BLaER1 treated with 17β-estradiol and CSF1 and Interleukin-3, amounts not matched to agents 10 nM and 100 nM (cell line): Measurements from ENCODE around the gene METAP1D.

Source experiments
- H3K27ac ChIP-seq, 11 experiments: shearing (Covaris generic); formaldehyde crosslinking; 2 replicates each; pipeline ENCODE4 v1.8.1; 2022
- H3K27me3 ChIP-seq, 11 experiments: shearing (Covaris generic); formaldehyde crosslinking; 2 replicates each; pipeline ENCODE4 v1.8.1; 2022
- H3K36me3 ChIP-seq, 11 experiments: shearing (Covaris generic); formaldehyde crosslinking; 2 replicates each; pipeline ENCODE4 v1.8.1; 2022
- H3K4me1 ChIP-seq, 10 experiments: shearing (Covaris generic); formaldehyde crosslinking; 2 replicates each; pipeline ENCODE4 v1.8.1; 2022
- H3K4me2 ChIP-seq, 11 experiments: shearing (Covaris generic); formaldehyde crosslinking; 2 replicates each; pipeline ENCODE4 v1.8.1; 2022
- H3K4me3 ChIP-seq, 10 experiments: shearing (Covaris generic); formaldehyde crosslinking; 2 replicates each; pipeline ENCODE4 v1.8.1; 2022
- H3K9ac ChIP-seq, 11 experiments: shearing (Covaris generic); formaldehyde crosslinking; 2 replicates each; pipeline ENCODE4 v1.8.1; 2022
- H3K9me3 ChIP-seq, 11 experiments: shearing (Covaris generic); formaldehyde crosslinking; replicated peaks in 1 of 11; 2 replicates each; pipeline ENCODE4 v1.8.1; 2022
- H4K20me1 ChIP-seq, 11 experiments: shearing (Covaris generic); formaldehyde crosslinking; 2 replicates each; pipeline ENCODE4 v1.8.1; 2022
- Cebpa-rat ChIP-seq, 11 experiments: shearing (Covaris generic); IDR thresholded peaks; 2 replicates each; pipeline ENCODE4 v1.8.1; 2022

METAP1D gene

GRCh38 chr2:172009823-172010222 lies 10.1 kb downstream of the METAP1D start:
- Histone ChIP-seq H3K36me3 (peaks cover 0 to 4% (median 0%) of the 10 kb centered on the region in 11 experiments; a peak in 2 of 22 replicates), H3K27me3 (no peaks in the 10 kb centered on the region), H4K20me1 (no peaks in the 10 kb centered on the region), H3K27ac (peak overlapping the region in 6 of 11 experiments; percentile 78 to 91 (median 88); a peak in 10 of 22 replicates), H3K9ac (no peak overlapping the region), H3K9me3 (peaks cover 0 to 23% (median 4%) of the 10 kb centered on the region in 11 experiments; a peak in 6 of 22 replicates), H3K4me2 (peak overlapping the region in 6 of 11 experiments; percentile 13 to 92 (median 83); a peak in 6 of 22 replicates), H3K4me1 (peaks cover 40 to 60% (median 46%) of the 10 kb centered on the region in 10 experiments), H3K4me3 (no peak overlapping the region)
- no peak for TF ChIP-seq Cebpa-rat (IDR thresholded peaks at IDR 0.05)

GRCh38 chr2:172011812-172012575 lies 12.2 kb downstream of the METAP1D start:
- H3K4me2 ChIP-seq = peak overlapping the region; percentile 56 to 92 (median 83)
- H3K9me3 ChIP-seq = peaks cover 0 to 23% (median 4%) of the 10 kb centered on the region in 11 experiments; a peak in 6 of 22 replicates
- H3K27ac ChIP-seq = peak overlapping the region in 10 of 11 experiments; percentile 48 to 91 (median 86); a peak in 20 of 22 replicates
- H3K4me1 ChIP-seq = peaks cover 38 to 62% (median 51%) of the 10 kb centered on the region in 10 experiments
- H3K9ac ChIP-seq = peak overlapping the region in 10 of 11 experiments; percentile 4 to 81 (median 75); a peak in 19 of 22 replicates
- H3K27me3 ChIP-seq = no peaks in the 10 kb centered on the region
- no peaks in the 10 kb centered on the region for H4K20me1 ChIP-seq
- TF ChIP-seq Cebpa-rat (IDR thresholded peaks at IDR 0.05) = peak in 2 of 11 experiments; percentile 39 to 51; a peak in 2 of 22 replicates
- H3K4me3 ChIP-seq = peak overlapping the region in 9 of 10 experiments; percentile 2 to 45 (median 33); a peak in 11 of 20 replicates
- H3K36me3 ChIP-seq = peaks cover 0 to 4% (median 0%) of the 10 kb centered on the region in 11 experiments; a peak in 2 of 22 replicates

- Histone ChIP-seq H4K20me1 (no peaks in the 10 kb centered on the region), H3K4me2 (peak overlapping the region; percentile 56 to 92 (median 83)), H3K4me3 (peak overlapping the region in 5 of 10 experiments; percentile 32 to 45 (median 40); a peak in 5 of 20 replicates), H3K9me3 (peaks cover 0 to 23% (median 4%) of the 10 kb centered on the region in 11 experiments; a peak in 6 of 22 replicates), H3K27me3 (no peaks in the 10 kb centered on the region), H3K27ac (peak overlapping the region in 9 of 11 experiments; percentile 71 to 91 (median 86); a peak in 19 of 22 replicates), H3K36me3 (peaks cover 0 to 4% (median 0%) of the 10 kb centered on the region in 11 experiments; a peak in 2 of 22 replicates), H3K9ac (peak overlapping the region in 10 of 11 experiments; percentile 4 to 81 (median 75); a peak in 19 of 22 replicates), H3K4me1 (peaks cover 38 to 66% (median 55%) of the 10 kb centered on the region in 10 experiments)
- no peak for TF ChIP-seq Cebpa-rat (IDR thresholded peaks at IDR 0.05)
These were observed 13.1 kb downstream of the METAP1D start for GRCh38 chr2:172012677-172013391.

- Histone ChIP-seq H3K27ac (peak overlapping the region in 9 of 11 experiments; percentile 71 to 91 (median 86); a peak in 19 of 22 replicates), H3K27me3 (no peaks in the 10 kb centered on the region), H3K4me2 (peak overlapping the region; percentile 56 to 92 (median 83)), H4K20me1 (no peaks in the 10 kb centered on the region), H3K36me3 (peaks cover 0 to 4% (median 0%) of the 10 kb centered on the region in 11 experiments; a peak in 2 of 22 replicates), H3K9me3 (peaks cover 0 to 23% (median 4%) of the 10 kb centered on the region in 11 experiments; a peak in 6 of 22 replicates), H3K4me1 (peaks cover 43 to 71% (median 61%) of the 10 kb centered on the region in 10 experiments), H3K9ac (peak overlapping the region in 9 of 11 experiments; percentile 64 to 81 (median 75); a peak in 17 of 22 replicates), H3K4me3 (no peak overlapping the region)
- TF ChIP-seq Cebpa-rat (IDR thresholded peaks at IDR 0.05) = no peak
These were observed 13.6 kb downstream of the METAP1D start for GRCh38 chr2:172013396-172013795.

GRCh38 chr2:172021074-172021931 lies 21.6 kb downstream of the METAP1D start:
- Histone ChIP-seq H3K4me3 (0 out of 20 replicates have a peak overlapping the region, but pooled peaks of 2 of the 10 experiments have one; percentile 14 to 23), H3K36me3 (0 out of 22 replicates have a peak, but pooled peaks cover 0 to 5% (median 0%) of the 10 kb centered on the region in 11 experiments), H4K20me1 (no peaks in the 10 kb centered on the region), H3K4me1 (peaks cover 29 to 52% (median 46%) of the 10 kb centered on the region in 10 experiments), H3K27me3 (no peaks in the 10 kb centered on the region), H3K27ac (peak overlapping the region in 8 of 11 experiments; percentile 4 to 49 (median 37); a peak in 11 of 22 replicates), H3K9ac (peak overlapping the region in 6 of 11 experiments; percentile 1 to 33 (median 30); a peak in 5 of 22 replicates), H3K4me2 (peak overlapping the region; percentile 63 to 91 (median 81)), H3K9me3 (no peaks in the 10 kb centered on the region)
- TF ChIP-seq Cebpa-rat (IDR thresholded peaks at IDR 0.05) = no peak

GRCh38 chr2:172021955-172022354 lies 22.2 kb downstream of the METAP1D start:
- no peak for TF ChIP-seq Cebpa-rat (IDR thresholded peaks at IDR 0.05)
- H3K4me3 ChIP-seq = peak overlapping the region in 3 of 10 experiments; percentile 1 to 23 (median 14); a peak in 2 of 20 replicates
- H3K4me1 ChIP-seq = peaks cover 29 to 47% (median 41%) of the 10 kb centered on the region in 10 experiments
- H3K4me2 ChIP-seq = peak overlapping the region; percentile 63 to 91 (median 81)
- no peaks in the 10 kb centered on the region for H4K20me1 ChIP-seq
- H3K27me3 ChIP-seq = no peaks in the 10 kb centered on the region
- peak overlapping the region in 6 of 11 experiments; percentile 1 to 31 (median 18); a peak in 4 of 22 replicates for H3K9ac ChIP-seq
- no peaks in the 10 kb centered on the region for H3K9me3 ChIP-seq
- 0 out of 22 replicates have a peak, but pooled peaks cover 0 to 5% (median 0%) of the 10 kb centered on the region in 11 experiments for H3K36me3 ChIP-seq
- peak overlapping the region in 7 of 11 experiments; percentile 4 to 49 (median 37); a peak in 9 of 22 replicates for H3K27ac ChIP-seq

- Histone ChIP-seq H3K4me3 (no peak overlapping the region), H3K36me3 (no peaks in the 10 kb centered on the region), H3K27ac (no peak overlapping the region), H3K4me1 (peaks cover 0 to 6% (median 2%) of the 10 kb centered on the region in 10 experiments; a peak in 5 of 20 replicates), H3K9ac (no peak overlapping the region), H3K27me3 (no peaks in the 10 kb centered on the region), H3K4me2 (no peak overlapping the region), H3K9me3 (no peaks in the 10 kb centered on the region), H4K20me1 (no peaks in the 10 kb centered on the region)
- TF ChIP-seq Cebpa-rat (IDR thresholded peaks at IDR 0.05) = no peak
These were observed 31.8 kb downstream of the METAP1D start for GRCh38 chr2:172031536-172031935.
